ENCODE results near the gene GIPC3.

DNA sequence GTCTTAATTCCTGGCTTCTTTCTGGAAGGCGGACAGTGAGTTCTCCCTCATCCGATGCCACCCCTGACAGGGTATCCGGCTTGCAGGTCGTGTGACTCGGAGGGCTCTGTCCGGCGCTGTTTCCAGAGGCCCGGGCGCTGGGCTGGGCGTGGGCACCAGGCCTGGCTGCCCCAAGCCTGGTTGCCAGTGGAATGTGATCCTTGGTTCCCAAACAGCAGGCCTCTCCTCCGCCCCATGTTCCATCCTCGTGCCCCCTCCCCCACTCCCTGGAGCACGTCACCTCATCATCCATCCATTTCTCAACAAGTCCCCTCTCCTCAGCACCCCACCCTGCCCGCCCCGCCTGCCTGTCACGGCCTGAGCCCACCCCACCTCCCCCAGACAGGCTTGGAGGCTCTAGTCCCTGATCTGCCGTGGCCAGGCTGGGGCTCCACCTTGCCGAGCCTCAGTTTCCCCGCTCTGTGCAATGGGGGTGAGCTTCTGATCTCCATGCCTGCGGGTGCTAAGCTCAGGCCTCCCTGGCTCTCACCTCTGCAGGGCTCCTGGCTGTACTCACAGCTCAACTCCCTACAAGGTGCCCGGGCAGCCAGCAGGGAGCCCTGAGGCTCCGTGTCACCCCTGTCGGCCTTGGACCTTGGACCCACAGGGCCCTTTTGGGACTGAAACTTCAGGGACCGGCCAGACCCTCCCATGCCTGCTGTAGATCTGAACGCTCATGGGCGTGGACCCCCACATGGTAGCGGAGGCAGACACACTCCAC, 19.1 kb downstream of the GIPC3 start:
- TF ChIP-seq, protein P1, sequence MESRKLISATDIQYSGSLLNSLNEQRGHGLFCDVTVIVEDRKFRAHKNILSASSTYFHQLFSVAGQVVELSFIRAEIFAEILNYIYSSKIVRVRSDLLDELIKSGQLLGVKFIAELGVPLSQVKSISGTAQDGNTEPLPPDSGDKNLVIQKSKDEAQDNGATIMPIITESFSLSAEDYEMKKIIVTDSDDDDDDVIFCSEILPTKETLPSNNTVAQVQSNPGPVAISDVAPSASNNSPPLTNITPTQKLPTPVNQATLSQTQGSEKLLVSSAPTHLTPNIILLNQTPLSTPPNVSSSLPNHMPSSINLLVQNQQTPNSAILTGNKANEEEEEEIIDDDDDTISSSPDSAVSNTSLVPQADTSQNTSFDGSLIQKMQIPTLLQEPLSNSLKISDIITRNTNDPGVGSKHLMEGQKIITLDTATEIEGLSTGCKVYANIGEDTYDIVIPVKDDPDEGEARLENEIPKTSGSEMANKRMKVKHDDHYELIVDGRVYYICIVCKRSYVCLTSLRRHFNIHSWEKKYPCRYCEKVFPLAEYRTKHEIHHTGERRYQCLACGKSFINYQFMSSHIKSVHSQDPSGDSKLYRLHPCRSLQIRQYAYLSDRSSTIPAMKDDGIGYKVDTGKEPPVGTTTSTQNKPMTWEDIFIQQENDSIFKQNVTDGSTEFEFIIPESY (IDR thresholded peaks at IDR 0.05; ENCODE audit: borderline replicate concordance, low read depth) = no peak
- TF ChIP-seq CTCF (IDR thresholded peaks at IDR 0.05) = no peak
- no peak for TF ChIP-seq REST (IDR thresholded peaks at IDR 0.05; ENCODE audit: low read depth, low read length)
- TF ChIP-seq MAX (IDR thresholded peaks at IDR 0.05; ENCODE audit: low read depth) = no peak
- no peak for TF ChIP-seq RAD21 (IDR thresholded peaks at IDR 0.05; ENCODE audit: low read length)
- no peak for TF ChIP-seq CHD2 (IDR thresholded peaks at IDR 0.05; ENCODE audit: low read length, partially characterized antibody)
- TF ChIP-seq POLR2AphosphoS5 (IDR thresholded peaks at IDR 0.05; ENCODE audit: low read depth, low read length) = no peak
- TF ChIP-seq MXI1 (IDR thresholded peaks at IDR 0.05; ENCODE audit: low read depth, low read length) = no peak
- TF ChIP-seq RFX5 (IDR thresholded peaks at IDR 0.05; ENCODE audit: low read length) = no peak

Data from SK-N-SH (cell line).